G401 (cell line): ENCODE results near the gene GALNTL6. TPM values are rescaled to one million over a fixed set of nuclear protein-coding genes. Genes with fewer than 3 reads are reported as not detected.
"Not testable (repeated sequence)": the region's sequence is repeated elsewhere in the genome, so short reads cannot be mapped to it uniquely, and the experiment has no call there.

Experiments used
- DNase-seq: peaks from one replicate; pipeline ENCODE4 v3.0.0-alpha.2; 2015; ENCODE audit warnings: low spot score
- in situ Hi-C: cut with HindIII; loops from 2 replicates; pipeline ENCODE4 v1.10.0; 2016; ENCODE audit warnings: low sequenced_read_pairs, mixed read lengths
- total RNA-seq: library from RNA; depleted of rRNA; stranded (reverse); fragments of >200 nt; shearing (Covaris generic); gene quantifications from 2 replicates; pipeline ENCODE4 v1.2.3, GENCODE V29; 2014

GALNTL6 gene
- total RNA-seq, 1 experiment from 2014 or later = not detected

GRCh38 chr4:172900900-172901299 is 1087.7 kb downstream of the GALNTL6 start:
- in situ Hi-C loops = no loop called here
- no peak for DNase-seq

DNA sequence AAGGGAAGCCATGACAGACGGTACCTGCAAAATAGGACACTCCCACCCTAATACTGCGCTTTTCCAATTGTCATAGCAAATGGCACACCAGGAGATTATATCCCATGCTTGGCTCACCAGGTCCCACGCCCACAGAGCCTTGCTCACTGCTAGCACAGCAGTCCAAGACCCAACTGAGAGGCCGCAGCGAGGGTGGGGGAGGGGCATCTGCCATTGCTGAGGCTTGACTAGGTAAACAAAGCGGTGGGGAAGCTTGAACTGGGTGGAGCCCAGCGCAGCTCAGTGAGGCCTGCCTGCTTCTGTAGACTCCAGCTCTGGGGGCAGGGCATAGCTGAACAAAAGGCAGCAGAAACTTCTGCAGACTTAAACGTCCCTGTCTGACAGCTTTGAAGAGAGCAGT is 1099.3 kb downstream of the GALNTL6 start:
- DNase-seq, in situ Hi-C loops: not testable (repeated sequence)

DNA sequence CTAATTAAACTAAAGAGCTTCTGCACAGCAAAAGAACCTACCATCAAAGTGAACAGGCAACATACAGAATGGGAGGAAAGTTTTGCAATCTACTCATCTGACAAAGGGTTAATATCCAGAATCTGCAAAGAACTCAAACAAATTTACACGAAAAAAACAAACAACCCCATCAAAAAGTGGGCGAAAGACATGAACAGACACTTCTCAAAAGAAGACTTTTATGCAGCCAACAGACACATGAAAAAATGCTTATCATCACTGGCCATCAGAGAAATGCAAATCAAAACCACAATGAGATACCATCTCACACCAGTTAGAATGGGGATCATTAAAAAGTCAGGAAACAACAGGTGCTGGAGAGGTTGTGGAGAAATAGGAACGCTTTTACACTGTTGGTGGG is 1104.2 kb downstream of the GALNTL6 start:
- DNase-seq, in situ Hi-C loops: not testable (repeated sequence)

- in situ Hi-C loops = no loop called here
- DNase-seq = no peak
These were observed 1106.1 kb downstream of the GALNTL6 start for GRCh38 chr4:172919269-172919668.

GRCh38 chr4:172927096-172927814 is 1114.1 kb downstream of the GALNTL6 start:
- in situ Hi-C loops = no loop called here
- no peak for DNase-seq

DNA sequence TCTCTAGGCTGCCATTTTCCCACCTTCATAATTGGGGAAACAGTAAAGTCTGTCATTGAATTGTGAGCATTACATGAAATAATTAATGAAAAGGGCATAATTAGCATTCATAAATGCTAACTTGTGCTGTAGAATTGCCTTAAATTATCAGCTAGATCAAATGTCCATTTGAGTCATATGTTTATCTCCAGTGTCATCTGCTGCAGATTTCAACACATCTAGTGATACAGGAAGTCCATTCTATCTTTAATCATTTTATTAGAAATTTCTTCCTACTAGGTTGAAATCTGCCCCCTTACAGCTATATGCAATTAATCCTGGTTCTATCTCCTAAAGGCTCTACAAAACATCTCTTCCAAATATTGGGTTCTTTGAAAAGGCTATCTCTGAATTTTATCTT is 1115.1 kb downstream of the GALNTL6 start:
- in situ Hi-C loops = no loop called here
- DNase-seq = no peak

- no peak for DNase-seq
- in situ Hi-C loops = no loop called here
These were observed 1125.0 kb downstream of the GALNTL6 start for GRCh38 chr4:172938072-172938829.

DNA sequence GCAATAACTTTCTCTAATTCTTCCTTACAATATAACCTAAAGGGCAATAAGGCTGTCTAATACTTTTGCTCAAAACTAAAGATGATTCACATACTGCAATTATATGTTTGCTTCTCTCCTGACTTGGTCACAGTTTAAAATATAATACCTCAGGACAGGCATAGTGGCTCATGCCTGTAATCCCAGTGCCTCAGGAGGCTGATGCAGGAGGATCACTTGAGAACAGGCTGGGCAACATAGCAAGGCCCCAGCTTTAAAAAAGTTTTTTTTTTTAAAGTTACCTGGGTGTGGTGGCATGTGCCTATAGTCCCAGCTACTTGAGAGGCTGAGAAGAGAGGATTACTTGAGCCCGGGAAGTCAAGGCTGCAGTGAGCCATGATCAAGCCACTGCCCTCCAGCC is 1125.7 kb downstream of the GALNTL6 start:
- in situ Hi-C loops = no loop called here
- DNase-seq = no peak

DNA sequence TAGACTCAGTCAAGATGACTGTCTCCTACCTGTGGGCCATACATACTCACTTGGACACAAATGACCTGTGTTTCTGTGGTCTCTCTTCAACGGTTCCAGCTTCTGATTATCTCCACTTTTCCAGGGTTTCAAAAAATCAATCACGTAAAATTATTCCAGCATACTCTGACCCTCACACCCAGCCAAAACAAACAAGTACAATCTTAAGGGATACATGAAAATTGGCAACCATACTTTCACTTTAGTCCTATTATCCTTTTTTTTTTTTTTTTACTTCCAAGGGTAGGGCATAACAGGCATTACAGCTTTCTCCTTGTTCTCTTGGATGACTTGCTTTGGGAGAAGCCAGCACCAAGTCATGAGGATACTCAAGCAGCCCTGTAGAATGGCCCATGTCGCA is 1129.6 kb downstream of the GALNTL6 start:
- no peak for DNase-seq
- in situ Hi-C loops = no loop called here

DNA sequence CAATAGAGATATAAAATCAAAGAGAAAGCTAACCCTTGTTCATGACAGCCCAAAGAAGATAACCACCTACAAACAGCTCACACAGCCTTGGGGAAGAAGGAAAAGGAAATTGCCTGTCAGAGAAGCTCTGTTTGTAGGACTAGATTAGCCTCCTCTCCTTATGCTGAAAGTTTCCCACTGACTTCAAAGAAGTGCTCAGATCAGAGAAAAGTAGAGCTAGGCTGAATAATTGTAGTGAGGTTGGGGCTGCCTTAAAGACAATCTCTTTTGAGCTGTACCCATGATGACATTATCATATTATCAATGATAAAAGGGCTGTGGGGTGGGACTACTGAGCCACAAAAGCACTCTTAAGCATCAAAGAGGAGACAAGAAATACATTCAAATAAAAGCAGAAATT is 1132.4 kb downstream of the GALNTL6 start:
- in situ Hi-C loops = no loop called here
- DNase-seq = no peak

DNA sequence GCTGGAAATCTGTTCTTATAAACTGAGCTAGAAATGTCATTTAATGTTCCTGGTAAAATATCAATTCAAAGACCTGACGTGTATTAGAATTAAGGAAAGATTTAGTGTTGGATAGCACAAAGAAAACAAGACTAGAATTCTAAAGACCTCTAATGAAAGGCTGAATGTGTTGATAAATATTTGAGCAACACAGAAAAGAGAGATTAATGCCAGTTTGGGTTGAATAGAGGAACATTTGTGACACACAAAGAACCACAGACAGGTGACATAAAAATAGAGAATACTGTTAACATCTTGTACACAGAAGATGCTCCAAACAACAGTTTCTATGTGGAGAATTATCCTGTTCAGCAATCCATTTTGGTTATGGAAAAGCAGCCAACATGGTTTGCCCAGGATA is 1133.3 kb downstream of the GALNTL6 start:
- DNase-seq = no peak
- in situ Hi-C loops = no loop called here

DNA sequence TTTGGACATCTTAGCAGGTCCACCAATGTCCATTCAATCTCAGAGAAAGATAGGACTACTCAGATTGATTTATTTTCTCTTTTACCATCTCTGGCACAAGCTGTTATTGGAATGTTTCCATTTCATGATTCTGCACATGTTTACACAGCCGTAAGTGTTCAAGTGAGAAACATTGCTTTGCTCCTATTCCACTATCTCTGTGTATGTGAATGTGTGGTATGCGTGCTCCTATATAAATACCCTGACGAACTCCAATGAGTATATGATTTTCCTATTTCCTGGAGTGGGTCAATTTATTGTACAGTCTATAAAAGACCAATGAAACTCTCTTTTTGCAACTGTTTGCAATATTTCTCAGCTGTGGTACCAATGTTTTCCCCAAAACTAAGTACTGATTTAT is 1134.4 kb downstream of the GALNTL6 start:
- no peak for DNase-seq
- in situ Hi-C loops = no loop called here

GRCh38 chr4:172950990-172951389 is 1137.8 kb downstream of the GALNTL6 start:
- no peak for DNase-seq
- in situ Hi-C loops = no loop called here

- DNase-seq = no peak
These were observed 1138.7 kb downstream of the GALNTL6 start for GRCh38 chr4:172951679-172952451.

DNA sequence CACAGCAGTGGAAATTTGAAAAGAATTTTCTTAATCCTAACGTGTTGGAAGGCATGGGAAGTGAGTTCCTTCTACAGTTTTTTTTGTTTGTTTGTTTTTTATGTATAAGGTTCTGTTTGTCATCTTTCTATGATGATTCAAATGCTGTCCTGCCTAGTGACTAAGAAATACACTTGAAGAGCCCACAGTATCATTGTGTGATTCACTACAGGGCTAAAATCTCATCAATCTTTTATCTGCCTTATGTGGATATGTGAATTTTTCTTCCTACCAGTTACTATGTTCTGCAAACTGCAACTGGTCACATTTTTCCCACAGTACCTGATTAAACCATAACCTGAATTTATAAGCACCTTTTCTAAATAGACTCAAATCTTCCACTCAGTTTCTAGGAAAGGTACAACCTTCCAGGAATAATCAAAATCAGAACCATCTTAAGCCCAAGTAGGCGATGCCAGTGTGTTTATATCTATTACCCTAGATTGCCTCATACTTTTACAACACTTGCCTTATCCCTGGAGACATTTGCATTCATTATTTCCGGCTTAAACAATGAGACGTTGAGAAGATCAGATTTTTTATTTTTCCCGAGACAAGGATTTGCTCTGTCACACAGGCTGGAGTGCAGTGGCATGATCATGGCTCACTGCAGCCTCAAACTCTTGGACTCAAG is 1140.8 kb downstream of the GALNTL6 start:
- no peak for DNase-seq
- in situ Hi-C loops = no loop called here

More at GRCh38 chr4:172951679-172952451, 1138.7 kb downstream of the GALNTL6 start:
- in situ Hi-C loops = no loop called here

DNA sequence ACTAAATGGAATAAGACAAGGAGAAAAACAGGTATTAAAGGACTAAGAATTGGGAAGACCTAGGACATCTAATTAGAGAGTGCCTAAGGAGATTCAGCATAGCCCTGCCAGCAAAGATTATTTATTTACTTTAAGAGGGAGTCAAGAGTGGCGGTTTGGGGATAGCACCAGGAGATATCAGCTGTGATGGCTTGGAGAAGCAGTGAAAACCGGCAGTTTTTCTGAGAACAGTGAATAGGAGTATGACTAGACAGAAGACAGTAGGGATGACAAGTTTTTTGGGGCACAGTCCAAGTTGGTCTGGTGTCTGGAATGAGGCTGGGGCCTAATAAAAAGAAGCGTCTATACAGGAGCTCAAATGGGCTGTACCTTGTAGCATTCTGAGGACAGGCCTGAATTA is 1143.1 kb downstream of the GALNTL6 start:
- in situ Hi-C loops = not testable (repeated sequence)

DNA sequence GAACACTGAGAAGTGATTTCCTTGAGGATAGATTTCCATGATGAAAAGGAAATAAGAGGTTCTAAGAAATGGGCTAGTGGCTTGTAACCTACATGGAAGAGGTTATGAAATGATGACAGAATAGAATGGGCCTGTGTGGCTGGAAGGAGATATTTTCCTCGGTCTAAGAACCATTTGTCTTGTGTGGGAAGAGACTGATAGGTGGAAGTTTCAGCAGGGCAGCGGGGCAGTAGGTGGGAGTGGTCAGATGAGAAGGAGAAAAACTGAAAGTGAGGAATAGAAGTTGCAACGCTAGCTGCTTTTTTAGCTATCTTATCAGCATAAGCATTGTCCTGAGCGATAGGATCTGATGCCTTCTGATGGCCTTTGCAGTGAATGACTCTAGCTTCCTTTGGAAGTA is 1144.0 kb downstream of the GALNTL6 start:
- in situ Hi-C loops = no loop called here
- no peak for DNase-seq

More for the DNA sequence above, 1143.1 kb downstream of the GALNTL6 start:
- not testable (repeated sequence) for DNase-seq

DNA sequence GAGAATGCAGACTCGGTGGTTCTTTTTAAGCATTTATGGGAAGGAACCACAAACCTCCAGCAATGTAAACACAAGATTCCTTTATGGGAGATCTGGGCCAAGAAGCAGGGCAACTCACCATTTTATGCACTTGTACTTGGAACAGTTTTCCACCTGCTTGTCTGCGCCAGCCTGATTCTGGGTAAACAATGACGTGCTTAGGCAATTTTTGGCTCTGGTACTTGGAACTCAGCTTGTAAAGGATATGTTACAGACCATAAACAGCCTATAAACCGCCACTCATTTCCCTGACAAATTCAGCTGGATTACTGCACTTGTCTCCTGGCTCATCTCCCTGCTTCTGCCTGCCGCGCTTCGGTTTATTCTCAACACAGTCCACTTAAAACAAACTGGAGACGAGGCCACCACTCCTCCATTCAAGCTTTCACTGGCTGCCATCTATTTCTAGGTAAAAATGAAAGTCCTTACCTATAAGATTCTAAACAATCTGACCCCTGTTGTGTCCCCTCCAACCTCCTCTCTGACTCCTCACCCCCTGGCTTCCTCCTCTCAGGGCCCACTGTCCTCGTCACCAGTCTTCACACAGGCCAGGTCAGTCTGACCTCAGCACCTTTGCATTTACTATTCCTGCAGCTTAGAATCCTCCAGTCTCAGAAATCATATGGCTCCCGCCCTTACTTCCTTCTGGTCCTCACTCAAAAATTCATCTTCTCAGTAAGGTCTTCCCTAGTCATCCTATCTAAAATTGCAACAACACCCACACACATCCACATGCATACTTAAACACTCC is 1149.6 kb downstream of the GALNTL6 start:
- in situ Hi-C loops = no loop called here
- DNase-seq = no peak
